GM19099 (cell line): ENCODE results near the gene CRYBA1.

Source experiments
- POLR2A ChIP-seq: IDR thresholded peaks from 3 replicates; pipeline ENCODE4 v1.6.1; 2011; ENCODE audit warnings: low read depth; ENCODE audit not compliant: insufficient read length; ENCODE audit errors: extremely low read depth

Gene CRYBA1

DNA sequence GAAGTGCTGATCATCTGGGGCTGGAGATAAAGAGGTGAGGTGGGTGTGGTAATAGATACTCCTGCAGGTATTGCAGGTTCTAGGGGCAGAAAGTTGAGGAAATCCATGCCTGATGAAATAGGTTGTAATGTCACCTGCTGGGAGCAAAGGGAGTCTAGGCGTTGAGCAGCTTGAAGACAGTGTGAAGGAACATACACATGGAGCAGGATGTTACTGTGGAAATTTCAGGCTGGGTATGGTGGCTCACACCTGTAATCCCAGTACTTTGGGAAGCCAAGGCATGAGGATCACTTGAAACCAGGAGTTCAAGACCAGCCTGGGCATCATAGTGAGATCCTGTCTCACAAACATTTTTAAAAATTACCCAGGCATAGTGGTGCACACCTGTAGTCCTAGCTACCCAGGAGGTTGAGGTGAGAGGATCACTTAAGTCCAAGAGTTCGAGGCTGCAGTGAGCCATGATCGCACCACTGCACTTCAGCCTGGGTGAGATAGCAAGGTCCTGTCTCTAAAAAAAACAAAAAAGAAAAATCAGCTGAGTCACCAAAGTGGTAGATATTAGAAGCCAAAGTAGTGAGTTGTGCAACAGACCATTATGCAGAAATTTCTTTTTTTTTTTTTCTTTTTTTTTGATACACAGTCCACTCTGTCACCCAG lies 9.1 kb upstream of the CRYBA1 start:
- no peak for TF ChIP-seq POLR2A

DNA sequence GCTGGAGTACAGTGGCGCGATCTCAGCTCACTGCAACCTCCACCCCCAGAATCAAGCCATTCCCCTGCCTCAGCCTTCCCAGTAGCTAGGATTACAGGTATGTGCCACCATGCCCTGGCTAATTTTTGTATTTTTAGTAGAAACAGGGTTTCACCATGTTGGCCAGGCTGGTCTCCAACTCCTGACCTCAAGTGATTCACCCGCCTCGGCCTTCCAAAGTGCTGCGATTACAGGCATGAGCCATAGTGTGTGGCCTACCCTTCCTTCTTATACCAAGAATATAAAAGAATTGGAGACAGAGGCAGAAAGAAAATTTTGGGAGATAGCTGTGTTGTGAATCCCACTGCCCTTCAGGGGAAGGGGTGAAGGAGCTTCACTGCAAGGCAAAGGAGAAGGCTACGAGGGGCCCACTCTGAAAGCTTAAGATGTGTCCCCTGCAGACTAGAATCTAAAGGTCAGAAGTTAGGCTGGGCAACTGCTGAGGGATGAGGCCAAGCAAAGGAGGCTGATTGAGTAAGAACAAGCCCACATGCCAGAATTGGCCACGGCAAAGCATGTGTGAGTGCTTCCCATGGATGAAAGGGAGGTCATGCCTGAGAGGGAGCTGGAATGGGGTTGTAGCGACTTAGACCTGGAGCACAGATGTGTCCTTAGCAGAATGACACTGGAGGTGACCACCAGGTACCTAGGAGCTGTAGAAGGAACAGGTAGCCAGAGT lies 8.4 kb upstream of the CRYBA1 start:
- no peak for TF ChIP-seq POLR2A

DNA sequence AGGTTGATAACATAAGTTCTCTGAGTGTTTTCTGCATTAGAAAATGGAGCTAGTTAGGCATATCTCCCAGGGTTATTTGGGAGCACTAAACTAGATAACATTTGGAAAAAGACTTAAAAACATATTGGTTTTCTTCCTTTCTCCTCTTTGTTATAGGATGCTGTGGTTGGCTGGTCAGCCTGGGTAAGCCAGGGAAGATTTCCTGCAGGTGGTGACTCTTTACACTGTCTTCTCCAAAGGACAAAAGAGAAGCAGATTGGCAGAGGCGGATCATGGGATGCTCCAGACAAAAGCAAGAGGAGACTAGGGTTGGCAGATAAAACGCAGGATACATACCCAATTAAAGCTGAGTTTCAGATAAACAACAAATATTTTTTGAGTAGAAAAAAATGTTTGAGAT lies 6.2 kb upstream of the CRYBA1 start:
- TF ChIP-seq POLR2A: no peak

DNA sequence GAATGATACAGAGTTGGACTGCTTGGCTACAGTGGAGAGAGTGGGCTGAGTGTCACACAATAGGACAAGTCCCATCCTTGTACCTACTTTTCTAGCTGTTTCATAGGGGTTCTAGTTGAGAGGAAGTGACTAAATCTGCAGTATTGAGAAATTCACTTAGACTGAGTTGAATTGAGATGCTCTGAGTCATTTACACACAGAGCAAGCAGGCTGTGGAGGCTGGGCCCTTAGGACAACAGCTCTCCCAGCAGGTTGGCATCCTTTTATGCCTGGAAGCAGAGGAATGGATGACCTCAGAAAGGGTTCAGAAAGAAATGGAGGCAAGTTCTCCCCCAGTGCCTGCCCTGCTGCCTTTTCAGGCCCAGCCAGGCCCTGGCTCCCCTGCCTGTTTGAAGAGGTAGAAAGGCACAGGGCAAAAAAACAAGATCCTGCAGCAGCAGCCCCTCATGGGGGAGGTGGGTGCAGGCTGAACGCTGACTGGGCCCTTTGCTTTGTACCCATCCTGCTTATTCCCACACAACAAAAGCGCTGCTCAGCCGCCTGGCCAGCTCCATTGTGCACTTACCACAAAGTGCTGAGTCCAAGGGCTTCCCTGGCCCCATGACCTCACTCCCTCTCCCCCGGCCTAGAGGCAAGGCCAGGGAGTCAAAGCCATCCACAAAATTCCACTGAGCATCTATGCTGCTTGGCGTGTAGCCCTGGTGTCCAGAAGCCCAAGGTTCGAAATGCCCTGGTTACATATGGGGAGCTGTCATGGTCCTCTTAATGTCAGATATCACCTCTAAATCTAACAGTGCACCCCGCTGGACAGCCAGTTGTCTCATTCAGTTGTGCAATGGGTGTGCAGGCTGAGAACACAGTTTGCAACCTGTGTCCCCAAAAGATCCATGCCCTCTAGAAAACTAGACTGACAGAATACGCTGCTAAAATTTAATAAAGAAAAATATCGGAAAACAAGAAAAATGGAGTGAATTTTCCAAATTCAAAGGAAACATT lies 5.4 kb upstream of the CRYBA1 start:
- TF ChIP-seq POLR2A: no peak

DNA sequence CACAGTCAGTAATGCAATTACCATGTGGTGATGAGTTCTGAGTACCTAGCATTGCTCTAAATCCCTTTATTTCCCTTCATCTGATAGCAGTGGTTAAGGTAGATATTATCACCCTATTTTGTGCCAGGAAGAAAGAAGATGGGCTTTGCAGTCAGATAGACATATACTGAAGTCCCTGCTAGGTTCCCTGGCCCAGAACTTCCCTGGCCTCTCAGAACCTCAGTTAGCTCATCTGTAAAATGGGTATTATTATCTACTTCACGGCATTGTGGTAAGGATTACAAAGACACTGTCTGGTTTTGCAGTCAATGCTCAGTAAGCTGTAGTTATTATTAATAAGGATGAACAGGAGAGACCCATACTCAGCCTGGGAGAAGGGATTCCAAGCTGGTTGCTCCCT lies 4.6 kb upstream of the CRYBA1 start:
- no peak for TF ChIP-seq POLR2A

DNA sequence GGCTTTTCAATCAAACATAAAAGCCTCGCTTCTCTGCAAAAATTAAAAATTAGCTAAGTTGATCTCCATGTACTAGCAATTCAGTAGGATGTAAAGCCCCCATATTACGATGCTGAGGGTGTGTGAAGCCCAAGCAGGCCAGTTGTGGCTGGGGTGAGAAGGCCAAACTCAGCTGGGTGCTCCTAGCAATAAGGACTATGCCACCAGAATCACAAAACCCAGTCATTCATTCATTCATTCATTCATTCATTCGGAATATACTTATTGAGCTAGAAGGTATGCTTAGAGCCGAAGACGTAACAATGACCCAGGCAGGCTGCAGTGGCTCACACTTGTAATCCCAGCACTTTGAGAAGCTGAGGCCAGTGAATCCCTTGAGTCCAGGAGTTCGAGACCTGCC lies 3.9 kb upstream of the CRYBA1 start:
- TF ChIP-seq POLR2A: no peak

DNA sequence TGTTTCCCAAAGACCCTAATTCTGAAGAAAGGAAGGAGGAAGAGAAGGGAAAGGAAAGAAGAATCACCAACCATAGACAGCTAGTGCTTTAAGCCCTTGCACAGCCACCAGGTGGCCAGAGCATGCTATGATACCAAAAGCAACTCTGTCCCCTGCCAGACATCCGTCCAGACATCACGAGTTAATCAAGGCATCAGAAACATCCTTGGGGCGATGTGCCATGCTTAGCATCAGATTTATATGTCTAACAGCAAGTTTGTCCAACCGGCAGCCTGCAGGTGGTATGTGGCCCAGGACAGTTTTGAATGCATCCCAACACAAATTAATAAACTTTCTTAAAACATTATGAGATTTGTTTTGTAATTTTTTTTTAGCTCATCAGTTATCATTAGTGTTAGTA lies 2.9 kb upstream of the CRYBA1 start:
- TF ChIP-seq POLR2A: no peak

DNA sequence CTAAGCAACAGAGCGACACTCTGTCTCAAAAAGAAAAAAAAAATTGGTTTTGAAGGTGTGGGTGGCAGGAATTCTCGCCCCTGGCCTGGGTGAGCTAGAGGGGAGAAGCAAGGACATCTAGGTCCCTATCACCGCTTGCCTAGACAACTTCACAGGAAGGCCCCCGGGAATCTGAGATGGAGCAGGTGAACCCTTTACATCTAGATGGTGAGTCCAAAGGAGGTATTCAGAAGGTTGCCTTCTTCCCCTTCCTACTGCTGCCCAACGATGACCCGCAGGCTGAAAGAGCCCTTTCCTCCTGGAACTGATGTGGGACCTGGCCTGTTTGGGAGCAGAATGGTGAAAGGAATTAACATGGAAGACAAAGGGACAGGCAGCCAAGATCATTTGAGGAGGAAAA lies 1.3 kb upstream of the CRYBA1 start:
- TF ChIP-seq POLR2A: no peak

DNA sequence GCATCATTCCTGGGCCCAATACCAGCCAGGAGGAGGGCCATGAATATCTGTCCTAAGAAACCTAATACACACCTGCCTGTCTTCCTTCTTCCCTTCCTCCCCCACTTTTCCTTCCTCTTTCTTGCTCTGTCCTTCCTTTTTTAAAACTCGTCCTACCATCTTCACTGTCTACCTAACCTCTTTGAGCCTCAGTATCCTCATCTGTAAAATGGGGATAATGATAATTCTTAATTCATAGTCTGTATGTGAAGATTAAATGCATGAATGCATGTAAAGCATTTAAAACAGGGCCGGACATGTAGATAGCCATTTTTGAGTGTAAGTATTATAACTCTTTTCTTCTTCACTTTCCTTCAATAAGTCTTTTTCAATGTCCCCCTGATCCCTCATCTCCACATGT lies 560 bp downstream of the CRYBA1 start:
- no peak for TF ChIP-seq POLR2A

DNA sequence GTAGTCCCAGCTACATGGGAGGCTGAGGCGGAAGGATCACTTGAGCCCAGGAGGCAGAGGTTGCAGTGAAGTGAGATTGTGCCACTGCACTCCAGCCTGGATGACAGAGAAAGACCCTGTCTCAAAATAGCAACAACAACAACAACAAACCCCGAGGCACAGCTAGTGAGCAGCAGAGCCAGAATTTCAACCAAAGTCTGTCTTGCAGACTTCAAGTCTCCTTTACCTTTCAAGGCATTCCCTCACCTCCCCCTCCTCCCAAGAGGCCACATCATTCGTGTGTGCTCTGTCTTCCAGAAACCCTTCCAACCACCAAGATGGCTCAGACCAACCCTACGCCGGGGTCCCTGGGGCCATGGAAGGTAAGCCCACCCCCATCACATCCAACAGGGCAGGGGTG lies 2.2 kb downstream of the CRYBA1 start:
- TF ChIP-seq POLR2A: no peak

DNA sequence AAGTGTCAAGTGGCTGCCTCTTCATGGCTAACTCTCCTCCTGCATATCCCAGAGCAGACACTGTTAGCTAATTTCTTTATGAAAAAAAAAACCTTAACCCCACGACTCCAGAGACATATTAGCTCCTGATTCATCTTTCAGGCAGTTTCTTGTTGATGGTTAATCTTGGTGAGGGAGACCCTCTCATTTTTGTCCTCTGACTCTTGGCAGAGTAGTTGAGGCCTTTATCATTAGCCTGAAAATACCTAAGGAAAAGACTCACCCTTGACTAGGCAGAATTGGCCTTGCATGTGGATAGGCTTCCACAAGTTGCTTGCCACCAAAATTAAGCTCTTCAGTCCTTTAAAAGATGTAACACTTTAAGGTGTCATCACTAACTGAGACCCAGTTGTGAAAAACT lies 4.0 kb downstream of the CRYBA1 start:
- TF ChIP-seq POLR2A: no peak

DNA sequence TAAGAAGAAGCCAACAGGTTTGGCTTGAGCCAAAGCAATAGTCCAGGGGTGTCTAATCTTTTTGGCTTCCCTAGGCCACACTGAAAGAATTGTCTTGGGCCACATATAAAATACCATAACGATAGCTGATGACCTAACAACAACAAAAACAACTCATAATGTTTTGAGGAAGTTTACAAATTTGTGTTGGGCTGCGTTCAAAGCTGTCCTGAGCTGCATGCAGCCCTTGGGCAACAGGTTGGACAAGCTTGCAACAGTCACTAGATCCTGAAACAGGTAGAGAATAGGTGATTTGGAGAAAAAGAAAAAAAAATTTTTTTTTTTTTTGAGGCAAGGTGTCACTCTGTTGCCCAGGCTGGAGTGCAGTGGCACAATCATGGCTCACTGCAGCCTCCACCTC lies 4.5 kb downstream of the CRYBA1 start:
- no peak for TF ChIP-seq POLR2A

DNA sequence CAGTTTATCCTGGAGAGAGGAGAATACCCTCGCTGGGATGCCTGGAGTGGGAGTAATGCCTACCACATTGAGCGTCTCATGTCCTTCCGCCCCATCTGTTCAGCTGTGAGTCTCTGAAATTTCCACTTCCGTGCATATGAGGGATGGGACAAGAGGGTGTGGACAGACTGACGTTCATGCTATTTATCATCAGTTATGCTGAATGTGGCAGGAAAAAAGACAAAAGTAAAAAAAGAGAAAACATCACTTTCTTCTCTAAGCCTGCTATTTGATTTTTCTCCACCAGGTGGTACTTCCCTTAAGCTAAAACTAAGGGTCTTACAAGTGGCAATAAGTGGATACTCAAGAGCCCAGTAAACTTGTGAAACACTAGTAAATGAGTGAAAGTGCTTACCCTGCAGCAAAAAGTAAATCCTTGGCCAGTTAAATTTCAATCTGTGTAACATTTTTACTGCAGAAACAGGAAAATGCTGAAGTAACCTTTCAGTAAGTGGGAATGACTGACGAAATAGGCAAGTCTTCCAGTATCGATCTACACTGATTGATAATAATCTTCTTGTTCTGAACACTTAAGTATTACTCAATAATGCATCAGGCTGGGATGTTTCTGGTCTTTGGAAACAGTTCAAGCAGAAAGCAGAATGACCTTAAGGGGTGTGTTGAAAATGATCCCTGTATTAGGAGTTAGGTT lies 5.6 kb downstream of the CRYBA1 start:
- no peak for TF ChIP-seq POLR2A

DNA sequence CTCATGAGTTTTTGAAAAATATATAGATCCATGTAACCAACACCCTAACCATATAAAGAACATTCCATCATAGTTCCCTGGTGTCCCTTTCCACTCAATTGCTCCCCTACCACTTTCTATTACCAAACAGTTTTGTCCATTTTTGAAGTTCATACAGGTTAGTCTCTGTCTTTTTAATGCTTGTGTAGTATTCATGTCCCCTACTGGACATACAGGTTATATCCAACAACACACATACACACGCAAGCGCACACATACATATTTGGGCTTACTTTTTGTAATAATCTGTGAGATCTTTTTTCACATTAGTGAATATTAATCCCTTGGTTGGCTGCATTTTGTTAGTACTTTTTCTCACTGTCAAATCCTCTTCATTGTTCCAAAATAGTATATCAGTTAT lies 6.4 kb downstream of the CRYBA1 start:
- no peak for TF ChIP-seq POLR2A

DNA sequence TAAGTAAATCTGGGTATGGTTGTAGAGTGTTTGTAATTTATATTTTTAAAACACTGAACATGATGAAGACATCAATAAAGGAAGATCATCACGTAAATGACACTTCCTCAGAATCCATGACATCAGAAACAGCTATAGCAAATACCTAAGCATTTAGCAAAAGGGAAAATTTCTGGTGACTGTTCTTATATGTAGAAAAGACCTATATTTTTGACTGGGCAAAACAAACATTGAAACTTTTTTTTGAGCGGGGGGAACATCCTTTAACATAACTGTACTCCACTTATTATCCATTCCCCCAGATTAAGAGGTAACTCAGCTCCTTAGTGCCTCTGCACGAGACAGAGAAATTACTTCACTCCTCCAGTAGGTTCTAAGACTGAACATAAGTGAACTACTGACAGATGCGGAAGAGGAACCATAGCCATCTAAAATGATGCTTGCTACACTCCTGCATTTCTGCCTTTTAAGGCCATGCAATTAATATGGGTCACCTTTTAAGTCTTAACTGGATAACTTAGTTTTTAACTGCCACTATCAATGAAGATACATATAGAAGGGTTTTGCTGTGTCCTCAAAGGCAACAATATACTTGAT lies 9.4 kb downstream of the CRYBA1 start:
- no peak for TF ChIP-seq POLR2A

DNA sequence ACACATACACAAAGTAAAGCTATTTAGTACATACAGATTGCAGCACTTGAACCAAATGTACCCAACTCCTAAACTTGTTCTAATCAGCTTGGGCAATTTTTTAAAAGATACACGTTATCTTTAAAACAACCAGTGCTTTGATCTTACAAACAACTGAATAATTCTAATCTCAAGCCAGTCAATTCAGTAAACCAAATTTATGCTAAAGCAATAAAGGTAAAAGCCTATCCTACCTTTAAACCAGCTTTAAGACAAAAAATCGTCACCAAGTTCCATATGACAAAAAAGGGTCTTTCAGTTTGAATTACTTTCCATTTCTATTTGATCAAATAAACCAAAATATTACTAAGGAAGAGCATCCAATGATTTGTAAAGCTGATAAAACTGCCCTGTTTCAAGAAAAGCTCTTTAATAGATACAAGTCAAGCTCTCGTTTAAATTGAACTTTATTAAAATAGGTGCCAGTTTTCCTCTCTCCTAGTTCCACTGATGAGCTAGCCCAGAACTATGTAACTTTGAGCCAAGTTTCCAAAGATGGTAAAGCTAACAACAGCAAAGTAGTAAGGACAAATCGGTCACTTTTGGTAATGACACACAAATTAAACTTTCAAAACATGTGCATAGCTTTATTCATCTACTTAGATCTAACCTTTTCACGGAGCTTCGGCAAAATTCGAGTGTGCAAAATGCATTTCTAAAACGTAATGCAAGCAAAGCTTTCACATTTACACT lies 10.2 kb downstream of the CRYBA1 start:
- no peak for TF ChIP-seq POLR2A
